Smooth muscle cell of the brain vasculature (primary cell): ENCODE measurements around the gene WDR76.
"Not testable (repeated sequence)": the region's sequence is repeated elsewhere in the genome, so short reads cannot be mapped to it uniquely, and the experiment has no call there.

ENCODE experiments used
- DNase-seq: peaks from one replicate; pipeline ENCODE4 v3.0.0-alpha.2; 2012; ENCODE audit warnings: low read depth, low spot score

The WDR76 gene

GRCh38 chr15:43821505-43821904 lies 5.3 kb upstream of the WDR76 start:
- no peak for DNase-seq

- DNase-seq: peak; percentile 89
These were observed 2.2 kb upstream of the WDR76 start, which contains the start of gene MFAP1 for GRCh38 chr15:43824302-43825246. TSS of gene MFAP1 (minus strand) at chr15:43824690. CDS start at chr15:43824569, 121 bp downstream.

- DNase-seq: not testable (repeated sequence)
These were observed 1.5 kb upstream of the WDR76 start for GRCh38 chr15:43825305-43825704.

GRCh38 chr15:43826029-43826507 lies 734 bp upstream of the WDR76 start:
- DNase-seq: no peak

GRCh38 chr15:43828061-43828657 lies 1.4 kb downstream of the WDR76 start:
- DNase-seq: no peak

- DNase-seq: not testable (repeated sequence)
These were observed 3.2 kb downstream of the WDR76 start for GRCh38 chr15:43829951-43830540.

GRCh38 chr15:43830691-43831275 lies 4.0 kb downstream of the WDR76 start:
- not testable (repeated sequence) for DNase-seq

- not testable (repeated sequence) for DNase-seq
These were observed 4.8 kb downstream of the WDR76 start for GRCh38 chr15:43831519-43832052.

GRCh38 chr15:43832485-43832884 lies 5.7 kb downstream of the WDR76 start:
- not testable (repeated sequence) for DNase-seq

- no peak for DNase-seq
These were observed 18.6 kb downstream of the WDR76 start for GRCh38 chr15:43845421-43845820.

GRCh38 chr15:43851251-43851650 lies 24.4 kb downstream of the WDR76 start:
- no peak for DNase-seq

GRCh38 chr15:43852607-43853006 lies 25.8 kb downstream of the WDR76 start:
- DNase-seq: no peak

- DNase-seq: no peak
These were observed 28.0 kb downstream of the WDR76 start for GRCh38 chr15:43854801-43855200.

- no peak for DNase-seq
These were observed 32.7 kb downstream of the WDR76 start for GRCh38 chr15:43859546-43859945.

- not testable (repeated sequence) for DNase-seq
These were observed 39.8 kb downstream of the WDR76 start for GRCh38 chr15:43866636-43867035.

- DNase-seq: no peak
These were observed 40.3 kb downstream of the WDR76 start for GRCh38 chr15:43867096-43867495.

- no peak for DNase-seq
These were observed 41.6 kb downstream of the WDR76 start for GRCh38 chr15:43868406-43868805.

- DNase-seq: no peak
These were observed 45.0 kb downstream of the WDR76 start for GRCh38 chr15:43871835-43872234.

GRCh38 chr15:43872416-43873020 lies 45.7 kb downstream of the WDR76 start:
- DNase-seq: peak; percentile 54

- no peak for DNase-seq
These were observed 46.8 kb downstream of the WDR76 start for GRCh38 chr15:43873651-43874050.

- no peak for DNase-seq
These were observed 50.1 kb downstream of the WDR76 start for GRCh38 chr15:43876872-43877271.
